ENCODE results near the gene CEP41.

- TF ChIP-seq GATA2 (IDR thresholded peaks at IDR 0.05; ENCODE audit: low read depth, low read length): no peak
- TF ChIP-seq GATA3 (IDR thresholded peaks at IDR 0.05; ENCODE audit: low read depth, low read length): no peak
These were observed 17.4 kb upstream of the CEP41 start for GRCh38 chr7:130458257-130458656.
